ENCODE data around the gene RHBDL2. TPM values are rescaled to one million over a fixed set of nuclear protein-coding genes. Genes with fewer than 3 reads are reported as not detected.

The RHBDL2 gene
- total and polyA plus RNA-seq, 8 donors: 4.3 to 24.9 (median 9.2) TPM; not detected in 2

DNA sequence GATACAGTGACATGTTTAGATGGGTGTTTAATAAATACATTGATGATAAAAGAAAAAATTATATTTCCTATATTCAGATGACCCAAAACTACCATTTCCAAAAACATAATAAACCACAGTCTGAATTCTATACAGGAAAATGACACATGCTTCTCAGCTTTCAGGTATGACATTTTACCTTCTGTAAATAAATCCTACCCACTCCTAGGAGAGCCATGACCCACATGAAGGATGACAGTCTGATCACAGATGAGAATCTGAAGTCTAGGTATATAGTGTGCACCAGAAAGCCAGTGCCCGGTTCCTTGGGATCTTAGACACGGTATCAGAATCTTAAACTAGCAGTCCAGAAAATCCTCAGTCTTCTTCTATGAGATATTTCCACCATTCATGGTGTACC, 56.5 kb downstream of the RHBDL2 start:
- no peak overlapping the region for H3K4me3 ChIP-seq
- TF ChIP-seq POLR2AphosphoS5 (IDR thresholded peaks at IDR 0.05) (no peak), EP300 (IDR thresholded peaks at IDR 0.05) (no peak), CTCF (IDR thresholded peaks at IDR 0.05) (no peak), POLR2A (IDR thresholded peaks at IDR 0.05) (no peak)
- no peaks in the 10 kb centered on the region for H3K9me3 ChIP-seq
- H3K36me3 ChIP-seq: peaks cover 0 to 6% (median 0%) of the 10 kb centered on the region in 4 donors
- no peak for DNase-seq
- H3K27me3 ChIP-seq: no peaks in the 10 kb centered on the region
- WGBS, 5 donors: 94 to 99% (median 97%) methylated on average over 2 of the region's 2 CpGs
- no peaks in the 10 kb centered on the region for H3K4me1 ChIP-seq
- intact Hi-C loops (cut with DNase I; ENCODE audit: low total_unique reads): no loop called here
- H3K27ac ChIP-seq: no peak overlapping the region

DNA sequence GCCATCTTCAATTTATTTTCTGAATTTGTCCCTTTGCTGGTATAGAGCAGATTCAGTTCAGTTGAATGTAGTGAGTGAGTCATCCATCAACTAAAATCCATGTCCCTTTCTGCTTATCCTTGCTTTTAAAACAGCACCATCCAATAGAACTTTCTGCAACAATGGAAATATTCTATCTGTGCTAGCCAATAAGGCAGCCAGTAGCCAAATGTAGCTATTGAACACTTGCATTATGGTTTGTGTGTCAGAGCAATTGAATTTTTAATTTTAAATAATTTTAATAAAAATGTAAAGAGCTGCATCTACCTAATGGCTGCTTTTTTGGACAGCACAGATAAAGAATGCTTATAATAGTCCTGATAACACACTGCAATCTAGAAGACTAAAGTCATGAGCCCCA, 60.1 kb downstream of the RHBDL2 start, which contains the start of gene GJA9:
GJA9 (minus strand) TSS at position 101 of the 400 bp plus-strand sequence. CDS start 5,489 bp downstream, outside the sequence.
- TF ChIP-seq POLR2A (IDR thresholded peaks at IDR 0.05) (no peak), POLR2AphosphoS5 (IDR thresholded peaks at IDR 0.05) (no peak), EP300 (IDR thresholded peaks at IDR 0.05) (no peak), CTCF (IDR thresholded peaks at IDR 0.05) (no peak)
- no peak for DNase-seq
- Histone ChIP-seq H3K27me3 (no peaks in the 10 kb centered on the region), H3K27ac (no peak within 1 kb of the TSS), H3K4me1 (no peaks in the 10 kb centered on the region), H3K4me3 (no peak within 1 kb of the TSS), H3K9me3 (no peaks in the 10 kb centered on the region), H3K36me3 (no peaks in the 10 kb centered on the region)
- intact Hi-C loops (cut with DNase I; ENCODE audit: low total_unique reads): no loop called here

DNA sequence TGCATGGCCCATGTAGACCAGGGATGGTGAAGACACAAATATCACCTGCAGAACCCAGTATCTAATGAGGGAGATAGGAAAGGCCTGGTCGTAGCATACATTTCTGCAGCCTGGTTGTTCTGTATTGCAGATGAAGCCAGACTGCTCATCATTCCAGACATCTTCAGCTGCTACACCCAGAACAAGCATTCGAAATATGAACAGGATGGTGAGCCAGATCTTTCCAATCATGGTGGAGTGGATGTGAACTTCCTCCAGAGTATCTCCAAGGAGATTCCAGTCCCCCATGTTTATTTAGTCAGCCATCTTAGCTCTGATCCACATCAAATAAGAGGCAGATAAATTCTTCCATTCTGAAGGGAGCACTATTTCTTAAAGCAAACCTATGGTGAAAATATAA, 65.8 kb downstream of the RHBDL2 start:
- no peak overlapping the region for H3K27ac ChIP-seq
- H3K9me3 ChIP-seq: no peaks in the 10 kb centered on the region
- H3K4me3 ChIP-seq: no peak overlapping the region
- no peak for TF ChIP-seq EP300 (IDR thresholded peaks at IDR 0.05)
- H3K27me3 ChIP-seq: no peaks in the 10 kb centered on the region
- 82 to 95% (median 93%) methylated on average over 2 of the region's 2 CpGs for WGBS, 5 donors
- no peaks in the 10 kb centered on the region for H3K36me3 ChIP-seq
- no peak for DNase-seq
- H3K4me1 ChIP-seq: peaks cover 14 to 25% (median 22%) of the 10 kb centered on the region in 4 donors
- intact Hi-C loops (cut with DNase I; ENCODE audit: low total_unique reads): no loop called here

DNA sequence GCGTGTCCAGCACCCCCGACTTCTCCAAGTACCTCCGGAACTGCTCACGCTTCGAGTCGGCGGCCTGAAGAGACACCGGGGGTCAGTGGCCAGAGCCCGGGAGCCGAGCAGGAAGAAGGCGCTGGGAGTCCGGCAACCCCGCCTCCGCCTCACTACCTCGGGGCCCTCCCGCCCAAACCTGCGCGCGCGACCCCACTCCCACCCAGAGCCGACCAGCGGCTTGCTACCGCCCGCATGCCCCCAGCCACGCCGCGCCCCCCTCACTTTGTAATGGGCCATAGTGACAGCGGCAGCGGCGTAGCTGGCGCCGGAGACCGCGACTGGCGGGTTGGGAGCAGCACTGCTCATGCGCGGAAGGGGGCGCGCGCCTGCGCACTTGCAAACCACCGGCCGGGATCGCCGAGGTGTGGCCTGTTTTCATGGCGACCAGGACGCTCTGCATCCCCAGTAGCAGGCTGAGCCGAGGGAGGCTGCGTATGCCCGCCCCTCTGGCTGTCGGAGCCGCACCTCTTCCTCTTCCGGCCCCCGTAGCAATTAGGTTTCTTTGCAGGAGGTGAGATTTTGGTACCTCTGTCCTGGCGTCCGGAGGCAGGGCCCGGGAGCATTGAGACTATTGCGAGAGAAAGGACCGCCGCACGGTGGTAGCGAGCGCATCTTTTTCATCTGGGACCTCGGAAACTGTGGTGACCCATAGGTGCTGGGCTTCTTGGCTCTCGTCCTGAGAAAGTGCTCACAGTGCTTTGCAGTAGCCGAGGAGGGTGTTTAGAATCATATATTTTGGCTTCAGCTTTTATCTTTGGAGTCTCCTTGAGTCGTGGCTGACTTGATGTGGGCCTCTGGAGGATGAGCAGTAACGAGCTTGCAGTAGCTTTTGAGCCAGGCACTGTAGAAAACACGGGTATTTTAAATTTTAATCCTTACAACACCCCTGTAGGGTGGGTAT, 68.3 kb downstream of the RHBDL2 start, which contains the start of gene MYCBP:
MYCBP (minus strand) TSS at position 322 of the 943 bp plus-strand sequence; CDS start at position 279, 43 bp downstream.
- DNase-seq: peak; percentile 96 to 99
- Histone ChIP-seq H3K4me3 (peak within 1 kb of the TSS; percentile 81 to 93 (median 88)), H3K27me3 (no peaks in the 10 kb centered on the region), H3K9me3 (no peaks in the 10 kb centered on the region), H3K27ac (peak within 1 kb of the TSS; percentile 73 to 81 (median 76)), H3K4me1 (peaks cover 14 to 25% (median 22%) of the 10 kb centered on the region in 4 donors), H3K36me3 (no peaks in the 10 kb centered on the region)
- intact Hi-C loops (cut with DNase I; ENCODE audit: low total_unique reads): no loop called here
- TF ChIP-seq CTCF (IDR thresholded peaks at IDR 0.05): peak in 3 of 7 experiments; percentile 17 to 27 (median 21)
- TF ChIP-seq POLR2AphosphoS5 (IDR thresholded peaks at IDR 0.05): peak; percentile 39 to 91 (median 65)
- no peak for TF ChIP-seq EP300 (IDR thresholded peaks at IDR 0.05)
- no peak for TF ChIP-seq POLR2A (IDR thresholded peaks at IDR 0.05)
- 0 to 2% (median 0%) methylated on average over 23 to 69 of the region's 69 CpGs for WGBS, 5 donors
